Kidney (tissue), 14 donors: ENCODE measurements around the gene COLGALT1. TPM values are rescaled to one million over a fixed set of nuclear protein-coding genes. Genes with fewer than 3 reads are reported as not detected.

Source experiments
- DNase-seq, 5 donors: peaks; one replicate each; pipeline ENCODE4 v3.0.0-alpha.2; 2013 to 2020
- FAIRE-seq: peaks from 2 replicates; lab custom pipeline; 2012; peaks lifted over from hg19 to GRCh38; lab: Jason Lieb, UNC
- H3K27ac ChIP-seq, 2 donors: one replicate each; pipeline ENCODE4 v1.7.0; 2013; ENCODE audit warnings: low read depth in 2 of 2, low read length in 2 of 2, inconsistent platforms in 1 of 2
- H3K27me3 ChIP-seq: one replicate; pipeline ENCODE4 v1.7.1; 2013; ENCODE audit warnings: low read length, inconsistent platforms; ENCODE audit not compliant: control insufficient read depth, insufficient read depth
- H3K36me3 ChIP-seq, 3 donors: one replicate each; pipeline versions ENCODE4 v1.7.0 to v1.7.1; 2013; ENCODE audit warnings: low read length in 3 of 3, control low read depth in 1 of 3, inconsistent platforms in 1 of 3; ENCODE audit not compliant: insufficient read depth in 3 of 3, control insufficient read depth in 2 of 3
- H3K4me1 ChIP-seq, 3 donors: one replicate each; pipeline versions ENCODE4 v1.7.0 to v1.7.1; 2013; ENCODE audit warnings: low read length in 3 of 3, inconsistent platforms in 1 of 3, low read depth in 1 of 3; ENCODE audit not compliant: control insufficient read depth in 2 of 3, insufficient read depth in 2 of 3
- H3K4me3 ChIP-seq, 3 donors: one replicate each; pipeline versions ENCODE4 v1.7.0 to v1.8.1; 2013; ENCODE audit warnings: low read length in 3 of 3, control low read depth in 1 of 3, inconsistent platforms in 1 of 3
- H3K9ac ChIP-seq, 3 donors: one replicate each; pipeline versions ENCODE4 v1.7.0 to v1.7.1; 2013; ENCODE audit warnings: low read length in 3 of 3, control low read depth in 1 of 3, inconsistent platforms in 1 of 3
- H3K9me3 ChIP-seq, 3 donors: one replicate each; pipeline versions ENCODE4 v1.7.0 to v1.7.1; 2013; ENCODE audit warnings: low read length in 3 of 3, control low read depth in 1 of 3, inconsistent platforms in 1 of 3; ENCODE audit not compliant: control insufficient read depth in 2 of 3, insufficient read depth in 1 of 3
- CTCF ChIP-seq: IDR thresholded peaks from 3 replicates; pipeline ENCODE4 v1.5.1; 2012; ENCODE audit warnings: mild to moderate bottlenecking, moderate library complexity, borderline replicate concordance; ENCODE audit not compliant: insufficient read depth; ENCODE audit errors: extremely low read depth
- intact Hi-C: fragments of 100-400 bp; cut with DNase I; formaldehyde crosslinking; loops from one replicate; pipeline ENCODE4 v1.11.1; 2022
- polyA plus RNA-seq: library from polyadenylated mRNA; stranded (reverse); fragments of 350-450 nt; fragmentation: Illumina TruSeq; extraction: RNeasy Lipid Tissue Mini Kit (QIAGEN cat#74804); gene quantifications from one replicate; pipeline ENCODE4 v1.2.3, GENCODE V29; 2014; ENCODE audit warnings: low read depth, low replicate concordance; ENCODE audit not compliant: insufficient read depth
- total RNA-seq: library from RNA; stranded (reverse); fragmentation: NEBNext Ultra II Directional; extraction: Animal tissue kit (Norgen Biotek cat#: 25700); gene quantifications from one replicate; pipeline ENCODE4 v1.2.1, GENCODE V29; 2021
- donor health status: control.
- donor health status: control.
- donor health status: control.
- donor health status: control.
- donor health status: control.
- donor health status: DM: yes; HTN: yes; CAD: no.
- donor health status: Normal renal cell carcinoma (clear cell type).

The COLGALT1 gene
- total and polyA plus RNA-seq, 2 donors from 2014 or later = 23.6 to 66.2 TPM

- no peaks in the 10 kb centered on the region for H3K27me3 ChIP-seq
- peaks cover 0 to 6% (median 0%) of the 10 kb centered on the region in 3 donors for H3K4me1 ChIP-seq
- DNase-seq (peak in 1 of 5 donors; percentile 18), FAIRE-seq (no peak)
- no peak overlapping the region for H3K4me3 ChIP-seq
- H3K27ac ChIP-seq = no peak overlapping the region
- H3K9ac ChIP-seq = no peak overlapping the region
- no peaks in the 10 kb centered on the region for H3K9me3 ChIP-seq
- no peaks in the 10 kb centered on the region for H3K36me3 ChIP-seq
- TF ChIP-seq CTCF = no peak
- intact Hi-C loops = no loop called here
Measured at GRCh38 chr19:17610384-17610783, 54.9 kb downstream of the COLGALT1 start.

- FAIRE-seq = no peak
Measured at GRCh38 chr19:17611462-17612244, 56.2 kb downstream of the COLGALT1 start.

GRCh38 chr19:17614476-17614875 lies 59.0 kb downstream of the COLGALT1 start:
- H3K27ac ChIP-seq = no peak overlapping the region
- no peak overlapping the region for H3K4me3 ChIP-seq
- H3K36me3 ChIP-seq = no peaks in the 10 kb centered on the region
- intact Hi-C loops = no loop called here
- DNase-seq = no peak
- no peaks in the 10 kb centered on the region for H3K9me3 ChIP-seq
- peaks cover 0 to 2% (median 0%) of the 10 kb centered on the region in 3 donors for H3K4me1 ChIP-seq
- FAIRE-seq = no peak
- no peak for TF ChIP-seq CTCF
- H3K9ac ChIP-seq = no peak overlapping the region
- H3K27me3 ChIP-seq = no peaks in the 10 kb centered on the region

More at GRCh38 chr19:17611462-17612244, 56.2 kb downstream of the COLGALT1 start:
- H3K27me3 ChIP-seq = no peaks in the 10 kb centered on the region
- H3K9ac ChIP-seq = no peak overlapping the region
- H3K4me1 ChIP-seq = peaks cover 0 to 2% (median 0%) of the 10 kb centered on the region in 3 donors
- H3K4me3 ChIP-seq = no peak overlapping the region
- H3K36me3 ChIP-seq = no peaks in the 10 kb centered on the region
- H3K27ac ChIP-seq = no peak overlapping the region
- TF ChIP-seq CTCF = no peak
- peak in 3 of 5 donors; percentile 55 to 71 (median 68) for DNase-seq
- H3K9me3 ChIP-seq = no peaks in the 10 kb centered on the region
- intact Hi-C loops = no loop called here
